Loucy (cell line): ENCODE measurements around the gene HIPK1.

ENCODE experiments used
- H2AFZ ChIP-seq: fragments of 200-600 bp; sonication (generic); 2 replicates; pipeline ENCODE4 v1.6.0; 2016; ENCODE audit warnings: antibody characterized with exemption, mild to moderate bottlenecking, low read length, moderate library complexity
- H3F3A ChIP-seq: fragments of 200-600 bp; 2 replicates; pipeline ENCODE4 v1.6.0; 2016; ENCODE audit warnings: antibody characterized with exemption, low read depth, mild to moderate bottlenecking
- H3K27me3 ChIP-seq: fragments of 200-600 bp; sonication (generic); 2 replicates; pipeline ENCODE4 v1.6.1; 2014; ENCODE audit warnings: low read length, mild to moderate bottlenecking; ENCODE audit not compliant: insufficient read depth, poor library complexity, severe bottlenecking
- H3K36me3 ChIP-seq: fragments of 200-600 bp; sonication (generic); 2 replicates; pipeline ENCODE4 v1.6.1; 2016; ENCODE audit warnings: low read length; ENCODE audit not compliant: insufficient read depth
- H3K4me1 ChIP-seq: fragments of 200-600 bp; sonication (generic); 2 replicates; pipeline ENCODE4 v1.5.1; 2014; ENCODE audit warnings: low read length, mild to moderate bottlenecking; ENCODE audit not compliant: insufficient read depth, poor library complexity, severe bottlenecking
- H3K4me2 ChIP-seq: fragments of 200-600 bp; sonication (generic); 2 replicates; pipeline ENCODE4 v1.6.0; 2014; ENCODE audit warnings: antibody characterized with exemption, low read length, low read depth, mild to moderate bottlenecking; ENCODE audit not compliant: poor library complexity, severe bottlenecking
- H3K4me3 ChIP-seq: fragments of 200-600 bp; sonication (generic); 2 replicates; pipeline ENCODE4 v1.5.1; 2014; ENCODE audit warnings: low read length, mild to moderate bottlenecking, mixed read lengths; ENCODE audit not compliant: poor library complexity, severe bottlenecking
- H3K79me2 ChIP-seq: fragments of 200-600 bp; sonication (generic); 2 replicates; pipeline ENCODE4 v1.6.1; 2014; ENCODE audit warnings: low read length; ENCODE audit not compliant: insufficient read depth
- H3K9ac ChIP-seq: fragments of 200-600 bp; sonication (generic); 2 replicates; pipeline ENCODE4 v1.6.0; 2014; ENCODE audit warnings: mild to moderate bottlenecking, low read depth, low read length, moderate library complexity; ENCODE audit not compliant: poor library complexity, severe bottlenecking
- H3K9me2 ChIP-seq: fragments of 200-600 bp; sonication (generic); replicated peaks from 2 replicates; pipeline ENCODE4 v1.6.1; 2016; ENCODE audit warnings: low read depth, low read length, mixed read lengths
- H3K9me3 ChIP-seq: fragments of 200-600 bp; sonication (generic); 2 replicates; pipeline ENCODE4 v1.6.1; 2014; ENCODE audit warnings: mild to moderate bottlenecking, antibody characterized with exemption, low read length, low read depth; ENCODE audit not compliant: insufficient read depth
- H4K20me1 ChIP-seq: fragments of 200-600 bp; sonication (generic); 2 replicates; pipeline ENCODE4 v1.6.0; 2014; ENCODE audit warnings: antibody characterized with exemption, low read length, mild to moderate bottlenecking; ENCODE audit not compliant: insufficient read depth, poor library complexity, severe bottlenecking
- EZH2phosphoT487 ChIP-seq: fragments of 200-600 bp; IDR thresholded peaks from 2 replicates; pipeline ENCODE4 v1.6.1; 2018; ENCODE audit warnings: antibody characterized with exemption, mild to moderate bottlenecking, moderate library complexity, borderline replicate concordance
- TF ChIP-seq, protein P1 (sequence below): fragments of 200-600 bp; sonication (generic); conservative IDR thresholded peaks from 2 replicates; pipeline ENCODE4 v1.5.1; 2014; ENCODE audit warnings: mild to moderate bottlenecking, antibody characterized with exemption, low read length

HIPK1 gene

DNA sequence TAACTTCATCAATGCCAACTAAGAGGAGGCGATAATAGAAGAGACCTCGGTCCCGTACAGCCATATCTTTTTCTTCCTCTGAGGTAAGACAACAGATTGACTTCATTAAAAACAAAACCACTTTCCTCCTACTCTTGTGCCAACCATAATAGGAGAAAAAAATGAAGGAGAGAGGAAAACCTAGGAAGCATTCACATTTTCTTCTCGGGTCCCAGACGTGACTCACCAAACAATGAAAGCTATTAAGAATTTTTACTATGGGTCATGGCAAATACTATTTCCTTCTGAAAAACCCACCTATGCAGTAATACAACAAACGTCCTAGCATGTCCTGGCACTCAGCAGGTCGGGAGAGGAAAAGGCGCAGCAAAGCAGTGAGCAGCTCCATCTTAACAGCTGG lies 33.2 kb upstream of the HIPK1 start:
- no peaks in the 10 kb centered on the region for H4K20me1 ChIP-seq
- no peak overlapping the region for H2AFZ ChIP-seq

DNA sequence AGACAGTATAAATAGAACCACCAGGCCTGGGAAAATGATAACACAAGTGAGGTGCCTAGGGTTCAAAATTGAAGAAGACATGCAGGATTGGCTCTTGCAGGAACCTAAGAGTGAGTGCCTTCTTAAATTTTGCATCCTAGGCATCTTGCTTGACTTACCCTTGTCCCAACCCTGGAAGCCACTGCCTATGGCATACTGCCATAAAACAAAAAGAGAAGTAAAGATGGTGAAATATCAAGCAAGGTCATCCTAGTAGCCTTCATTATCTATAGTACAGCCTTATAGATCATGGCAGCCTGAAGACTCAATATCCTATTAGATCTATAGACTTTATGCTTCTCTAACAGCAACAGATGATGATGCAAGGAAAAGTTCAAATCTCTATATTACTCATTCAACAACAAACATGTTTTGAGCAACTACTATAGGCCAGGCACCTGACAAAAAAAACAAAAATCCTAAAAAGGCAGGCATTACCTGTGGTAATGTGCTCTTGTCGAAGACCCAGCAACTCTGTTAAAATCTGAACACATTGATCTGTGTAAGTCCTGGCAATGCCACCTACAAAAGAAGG lies 30.8 kb upstream of the HIPK1 start:
- Histone ChIP-seq H3K4me2 (no peak overlapping the region), H3K9me2 (no peaks in the 10 kb centered on the region), H3K9ac (no peak overlapping the region), H3F3A (no peaks in the 10 kb centered on the region), H3K9me3 (no peaks in the 10 kb centered on the region), H3K36me3 (peaks cover 17% of the 10 kb centered on the region; the same call in 1 of the 2 replicates), H3K4me3 (no peak overlapping the region), H3K4me1 (peaks cover 21% of the 10 kb centered on the region), H4K20me1 (no peaks in the 10 kb centered on the region), H2AFZ (no peak overlapping the region), H3K79me2 (peaks cover 23% of the 10 kb centered on the region), H3K27me3 (no peaks in the 10 kb centered on the region)
- no peak for TF ChIP-seq EZH2phosphoT487
- TF ChIP-seq, protein P1, sequence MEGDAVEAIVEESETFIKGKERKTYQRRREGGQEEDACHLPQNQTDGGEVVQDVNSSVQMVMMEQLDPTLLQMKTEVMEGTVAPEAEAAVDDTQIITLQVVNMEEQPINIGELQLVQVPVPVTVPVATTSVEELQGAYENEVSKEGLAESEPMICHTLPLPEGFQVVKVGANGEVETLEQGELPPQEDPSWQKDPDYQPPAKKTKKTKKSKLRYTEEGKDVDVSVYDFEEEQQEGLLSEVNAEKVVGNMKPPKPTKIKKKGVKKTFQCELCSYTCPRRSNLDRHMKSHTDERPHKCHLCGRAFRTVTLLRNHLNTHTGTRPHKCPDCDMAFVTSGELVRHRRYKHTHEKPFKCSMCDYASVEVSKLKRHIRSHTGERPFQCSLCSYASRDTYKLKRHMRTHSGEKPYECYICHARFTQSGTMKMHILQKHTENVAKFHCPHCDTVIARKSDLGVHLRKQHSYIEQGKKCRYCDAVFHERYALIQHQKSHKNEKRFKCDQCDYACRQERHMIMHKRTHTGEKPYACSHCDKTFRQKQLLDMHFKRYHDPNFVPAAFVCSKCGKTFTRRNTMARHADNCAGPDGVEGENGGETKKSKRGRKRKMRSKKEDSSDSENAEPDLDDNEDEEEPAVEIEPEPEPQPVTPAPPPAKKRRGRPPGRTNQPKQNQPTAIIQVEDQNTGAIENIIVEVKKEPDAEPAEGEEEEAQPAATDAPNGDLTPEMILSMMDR, result no peak

More for the DNA sequence above, 33.2 kb upstream of the HIPK1 start:
- no peaks in the 10 kb centered on the region for H3K9me2 ChIP-seq
- H3K4me2 ChIP-seq, result no peak overlapping the region
- no peaks in the 10 kb centered on the region for H3K9me3 ChIP-seq
- no peaks in the 10 kb centered on the region for H3F3A ChIP-seq
- H3K9ac ChIP-seq, result no peak overlapping the region
- peaks cover 17% of the 10 kb centered on the region; the same call in 1 of the 2 replicates for H3K36me3 ChIP-seq
- no peaks in the 10 kb centered on the region for H3K27me3 ChIP-seq
- H3K79me2 ChIP-seq, result no peaks in the 10 kb centered on the region
- TF ChIP-seq, protein P1, result no peak
- no peak for TF ChIP-seq EZH2phosphoT487
- H3K4me1 ChIP-seq, result no peaks in the 10 kb centered on the region
- no peak overlapping the region for H3K4me3 ChIP-seq

DNA sequence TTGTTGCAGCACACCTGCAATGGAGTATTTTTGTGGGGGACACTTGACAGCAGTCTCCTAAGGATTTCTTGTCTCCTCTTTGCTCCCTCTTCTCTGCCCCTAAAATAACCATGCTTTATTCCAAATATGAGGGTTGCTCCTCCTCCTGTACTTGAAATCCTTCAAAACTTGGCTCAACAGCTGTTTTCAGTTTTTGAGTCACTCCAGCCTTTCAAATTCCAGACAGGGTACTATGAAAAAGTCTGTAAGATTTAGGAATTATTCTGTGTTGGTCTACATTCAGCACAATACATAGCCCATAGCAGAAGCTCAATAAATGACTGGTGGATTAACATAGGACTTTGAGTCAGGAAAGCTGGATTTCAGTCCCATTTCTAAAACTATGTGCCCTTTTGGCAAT lies 30.0 kb upstream of the HIPK1 start:
- no peaks in the 10 kb centered on the region for H3K9me2 ChIP-seq
- peaks cover 28% of the 10 kb centered on the region for H3K4me1 ChIP-seq
- H3K9ac ChIP-seq, result no peak overlapping the region
- peaks cover 16% of the 10 kb centered on the region; the same call in 1 of the 2 replicates for H3K36me3 ChIP-seq
- no peak overlapping the region for H2AFZ ChIP-seq
- H3K9me3 ChIP-seq, result no peaks in the 10 kb centered on the region
- no peaks in the 10 kb centered on the region for H3K27me3 ChIP-seq
- no peaks in the 10 kb centered on the region for H4K20me1 ChIP-seq
- H3F3A ChIP-seq, result no peaks in the 10 kb centered on the region
- H3K4me3 ChIP-seq, result no peak overlapping the region
- H3K79me2 ChIP-seq, result peaks cover 31% of the 10 kb centered on the region
- H3K4me2 ChIP-seq, result peak overlapping the region; percentile 17
- TF ChIP-seq EZH2phosphoT487, result no peak
- TF ChIP-seq, protein P1, result no peak
